Peyer's patch (tissue), 4 donors: ENCODE results near the gene POLK. TPM values are rescaled to one million over a fixed set of nuclear protein-coding genes. Genes with fewer than 3 reads are reported as not detected.

ENCODE experiments used
- DNase-seq, 3 donors: peaks; one replicate each; pipeline ENCODE4 v3.0.0-alpha.2; 2017 to 2019
- H3K27ac ChIP-seq, 4 donors: fragments of 200-600 bp; sonication (generic); one replicate each; pipeline ENCODE4 v1.5.1; 2016 to 2019
- H3K27me3 ChIP-seq, 2 donors: fragments of 200-600 bp; sonication (generic); one replicate each; pipeline ENCODE4 v1.5.1; 2019
- H3K36me3 ChIP-seq, 3 donors: fragments of 200-600 bp; sonication (generic); one replicate each; pipeline ENCODE4 v1.5.1; 2016 to 2019
- H3K4me1 ChIP-seq, 4 donors: fragments of 200-600 bp; sonication (generic); one replicate each; pipeline ENCODE4 v1.5.1; 2016 to 2019
- H3K4me3 ChIP-seq, 4 donors: fragments of 200-600 bp; sonication (generic); 1 replicate in 3 of 4; 2 replicates in 1 of 4; pipeline ENCODE4 v1.5.1; 2016 to 2019; ENCODE audit warnings: mild to moderate bottlenecking in 1 of 4
- H3K9me3 ChIP-seq, 4 donors: fragments of 200-600 bp; sonication (generic); one replicate each; pipeline ENCODE4 v1.5.1; 2016 to 2019; ENCODE audit warnings: mild to moderate bottlenecking in 1 of 4
- POLR2A ChIP-seq, 2 donors: fragments of 450-650 bp; IDR thresholded peaks; one replicate each; pipeline ENCODE4 v1.5.1; 2017; ENCODE audit warnings: antibody characterized with exemption in 2 of 2, mild to moderate bottlenecking in 2 of 2, moderate library complexity in 2 of 2
- total RNA-seq, 4 donors: library from RNA; depleted of rRNA; stranded (reverse); fragments of >200 nt; gene quantifications; one replicate each; pipeline ENCODE4 v1.1.0, GENCODE V29; 2016
- TF ChIP-seq, protein P1 (sequence below), 6 experiments: fragments of 450-650 bp in 4 of 6; fragments of 200-600 bp in 2 of 6; sonication (generic) in 1 of 6; IDR thresholded peaks; one replicate each; pipeline ENCODE4 v1.5.1; 2017 to 2019; ENCODE audit warnings: antibody characterized with exemption in 6 of 6, mild to moderate bottlenecking in 3 of 6, moderate library complexity in 1 of 6

The POLK gene
- total RNA-seq, 4 donors from 2014 or later, result 24.5 to 58.6 (median 28.3) TPM

DNA sequence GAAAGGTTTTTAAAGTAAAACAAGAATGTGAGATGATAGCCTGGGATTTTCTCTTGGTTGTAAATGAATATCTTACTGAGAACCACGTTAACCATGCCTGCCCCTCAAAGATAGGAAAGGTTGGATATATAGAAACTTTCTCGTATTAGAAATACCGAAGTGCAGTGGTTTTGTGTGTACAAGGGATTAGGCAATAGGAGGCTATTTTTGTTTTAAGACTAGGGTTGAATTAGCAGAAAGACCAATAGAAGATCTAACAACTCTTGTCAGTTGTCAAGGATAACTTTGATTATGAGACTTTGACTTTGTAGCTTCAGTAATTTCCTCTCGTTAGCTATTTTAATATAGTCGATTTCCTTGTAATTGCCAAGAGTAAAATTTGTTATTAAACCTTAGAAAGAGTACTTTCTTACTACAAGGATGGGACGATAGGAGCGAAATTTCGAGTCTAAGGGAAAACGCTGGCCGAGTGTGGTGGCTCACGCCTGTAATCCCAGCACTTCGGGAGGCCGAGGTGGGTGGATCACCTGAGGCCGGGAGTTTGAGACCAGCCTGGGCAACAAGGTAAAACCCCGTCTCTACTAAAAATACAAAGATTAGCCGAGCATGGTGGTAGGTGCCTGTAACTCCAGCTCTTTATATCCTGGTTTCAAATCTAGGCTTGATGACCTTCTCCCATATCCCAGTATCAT lies 838 bp downstream of the POLK start:
- no peaks in the 10 kb centered on the region for H3K36me3 ChIP-seq
- peaks cover 0 to 31% (median 3%) of the 10 kb centered on the region in 4 donors for H3K4me1 ChIP-seq
- no peak for TF ChIP-seq POLR2A (IDR thresholded peaks at IDR 0.05)
- TF ChIP-seq, protein P1, sequence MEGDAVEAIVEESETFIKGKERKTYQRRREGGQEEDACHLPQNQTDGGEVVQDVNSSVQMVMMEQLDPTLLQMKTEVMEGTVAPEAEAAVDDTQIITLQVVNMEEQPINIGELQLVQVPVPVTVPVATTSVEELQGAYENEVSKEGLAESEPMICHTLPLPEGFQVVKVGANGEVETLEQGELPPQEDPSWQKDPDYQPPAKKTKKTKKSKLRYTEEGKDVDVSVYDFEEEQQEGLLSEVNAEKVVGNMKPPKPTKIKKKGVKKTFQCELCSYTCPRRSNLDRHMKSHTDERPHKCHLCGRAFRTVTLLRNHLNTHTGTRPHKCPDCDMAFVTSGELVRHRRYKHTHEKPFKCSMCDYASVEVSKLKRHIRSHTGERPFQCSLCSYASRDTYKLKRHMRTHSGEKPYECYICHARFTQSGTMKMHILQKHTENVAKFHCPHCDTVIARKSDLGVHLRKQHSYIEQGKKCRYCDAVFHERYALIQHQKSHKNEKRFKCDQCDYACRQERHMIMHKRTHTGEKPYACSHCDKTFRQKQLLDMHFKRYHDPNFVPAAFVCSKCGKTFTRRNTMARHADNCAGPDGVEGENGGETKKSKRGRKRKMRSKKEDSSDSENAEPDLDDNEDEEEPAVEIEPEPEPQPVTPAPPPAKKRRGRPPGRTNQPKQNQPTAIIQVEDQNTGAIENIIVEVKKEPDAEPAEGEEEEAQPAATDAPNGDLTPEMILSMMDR (IDR thresholded peaks at IDR 0.05), result no peak
- peak overlapping the region; percentile 84 to 95 (median 91) for H3K27ac ChIP-seq
- H3K4me3 ChIP-seq, result peak overlapping the region; percentile 70 to 87 (median 77)
- DNase-seq, result no peak
- no peaks in the 10 kb centered on the region for H3K27me3 ChIP-seq
- H3K9me3 ChIP-seq, result no peaks in the 10 kb centered on the region

DNA sequence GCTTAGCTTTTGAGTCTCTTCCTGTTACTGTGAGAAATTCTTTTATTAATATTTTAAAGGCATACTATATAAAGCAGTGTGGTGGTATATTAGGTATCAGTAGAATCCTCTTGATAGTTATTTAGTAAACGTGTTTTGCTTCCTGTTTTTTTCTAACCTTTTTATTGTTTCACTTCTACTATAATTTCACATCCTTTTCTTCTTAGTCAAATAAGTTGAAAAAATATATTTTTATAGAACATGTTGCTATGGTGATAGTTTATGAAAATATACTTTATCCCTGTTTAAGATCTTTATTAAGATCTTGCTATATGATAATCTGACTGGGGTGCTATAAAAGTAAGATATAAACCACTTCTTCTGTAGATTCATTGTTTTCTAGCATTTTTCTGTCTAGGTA lies 2.1 kb downstream of the POLK start:
- Histone ChIP-seq H3K4me3 (no peak overlapping the region), H3K36me3 (no peaks in the 10 kb centered on the region), H3K27me3 (no peaks in the 10 kb centered on the region), H3K4me1 (peaks cover 0 to 31% (median 3%) of the 10 kb centered on the region in 4 donors), H3K27ac (no peak overlapping the region), H3K9me3 (no peaks in the 10 kb centered on the region)
- no peak for DNase-seq
- TF ChIP-seq, protein P1 (IDR thresholded peaks at IDR 0.05), result no peak
- TF ChIP-seq POLR2A (IDR thresholded peaks at IDR 0.05), result no peak

DNA sequence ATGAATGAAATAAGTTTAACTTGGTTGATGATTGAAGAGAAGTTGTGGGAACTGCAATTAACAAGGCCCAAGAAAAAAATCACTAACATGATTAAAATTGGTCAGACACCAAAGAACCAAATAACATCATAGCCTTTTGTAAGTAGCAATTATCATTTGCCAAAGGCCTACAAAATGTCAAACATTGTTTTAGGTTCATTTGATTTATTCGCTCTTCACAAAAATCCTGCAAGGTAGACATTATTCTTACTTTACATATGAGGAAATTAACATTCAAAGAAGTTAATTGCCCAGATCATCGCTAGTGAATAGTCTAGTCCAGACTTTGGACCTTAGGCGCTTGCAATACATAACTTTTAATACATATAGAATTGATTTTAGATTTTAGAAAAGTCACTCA lies 2.6 kb downstream of the POLK start:
- no peak overlapping the region for H3K4me3 ChIP-seq
- H3K27me3 ChIP-seq, result no peaks in the 10 kb centered on the region
- no peak for DNase-seq
- H3K36me3 ChIP-seq, result no peaks in the 10 kb centered on the region
- no peak overlapping the region for H3K27ac ChIP-seq
- peaks cover 0 to 26% (median 3%) of the 10 kb centered on the region in 4 donors for H3K4me1 ChIP-seq
- no peaks in the 10 kb centered on the region for H3K9me3 ChIP-seq
- TF ChIP-seq POLR2A (IDR thresholded peaks at IDR 0.05), result no peak
- TF ChIP-seq, protein P1 (IDR thresholded peaks at IDR 0.05), result no peak

DNA sequence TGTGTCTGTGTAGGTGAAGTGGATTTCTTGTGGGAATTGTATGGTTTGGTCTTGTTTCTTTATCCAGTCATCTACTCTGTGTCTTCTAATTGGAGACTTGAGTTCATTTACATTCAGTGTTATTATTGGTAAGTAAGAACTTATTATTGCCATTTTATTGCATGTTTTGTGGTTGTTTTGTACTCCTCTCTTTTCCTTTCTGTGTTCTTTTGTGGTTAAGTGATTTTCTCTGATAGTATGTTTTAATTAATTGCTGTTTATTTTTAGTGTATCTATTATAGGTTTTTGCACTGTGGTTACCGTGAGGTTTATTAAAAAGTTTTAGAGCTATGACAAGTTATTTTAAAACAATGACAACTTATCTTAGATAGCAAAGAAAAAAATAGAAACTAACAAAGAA lies 8.1 kb downstream of the POLK start:
- H3K27me3 ChIP-seq, result no peaks in the 10 kb centered on the region
- H3K4me1 ChIP-seq, result no peaks in the 10 kb centered on the region
- H3K9me3 ChIP-seq, result peaks cover 0 to 6% (median 0%) of the 10 kb centered on the region in 4 donors
- H3K4me3 ChIP-seq, result no peak overlapping the region
- TF ChIP-seq, protein P1 (IDR thresholded peaks at IDR 0.05), result no peak
- no peak for TF ChIP-seq POLR2A (IDR thresholded peaks at IDR 0.05)
- no peak for DNase-seq
- H3K27ac ChIP-seq, result no peak overlapping the region
- H3K36me3 ChIP-seq, result no peaks in the 10 kb centered on the region

DNA sequence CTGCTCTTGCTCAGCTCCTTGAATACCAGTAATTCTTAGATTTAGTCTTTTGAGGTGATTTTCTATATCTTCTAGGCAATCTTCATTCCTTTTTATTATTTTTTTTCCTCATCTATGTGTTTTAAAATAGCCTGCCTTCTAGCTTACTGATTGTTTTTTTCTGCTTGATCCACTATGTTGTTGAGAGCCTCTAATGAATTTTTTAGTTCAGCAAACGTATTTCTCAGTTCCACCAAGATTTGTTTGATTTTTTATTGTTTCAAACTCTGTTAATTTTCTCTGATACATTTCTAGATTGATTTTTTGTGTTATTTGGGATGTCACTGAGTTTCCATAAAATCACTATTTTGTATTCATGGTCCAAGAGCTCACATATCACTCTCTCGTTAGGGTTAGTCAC lies 9.5 kb downstream of the POLK start:
- TF ChIP-seq, protein P1 (IDR thresholded peaks at IDR 0.05), result no peak
- no peak for TF ChIP-seq POLR2A (IDR thresholded peaks at IDR 0.05)
- Histone ChIP-seq H3K27ac (no peak overlapping the region), H3K4me1 (no peaks in the 10 kb centered on the region), H3K36me3 (no peaks in the 10 kb centered on the region), H3K4me3 (no peak overlapping the region), H3K9me3 (peaks cover 0 to 6% (median 0%) of the 10 kb centered on the region in 4 donors), H3K27me3 (no peaks in the 10 kb centered on the region)
- DNase-seq, result no peak
